ENCODE measurements around the gene CNGA1.
"Not testable (repeated sequence)": the region's sequence is repeated elsewhere in the genome, so short reads cannot be mapped to it uniquely, and the experiment has no call there.

Gene CNGA1

DNA sequence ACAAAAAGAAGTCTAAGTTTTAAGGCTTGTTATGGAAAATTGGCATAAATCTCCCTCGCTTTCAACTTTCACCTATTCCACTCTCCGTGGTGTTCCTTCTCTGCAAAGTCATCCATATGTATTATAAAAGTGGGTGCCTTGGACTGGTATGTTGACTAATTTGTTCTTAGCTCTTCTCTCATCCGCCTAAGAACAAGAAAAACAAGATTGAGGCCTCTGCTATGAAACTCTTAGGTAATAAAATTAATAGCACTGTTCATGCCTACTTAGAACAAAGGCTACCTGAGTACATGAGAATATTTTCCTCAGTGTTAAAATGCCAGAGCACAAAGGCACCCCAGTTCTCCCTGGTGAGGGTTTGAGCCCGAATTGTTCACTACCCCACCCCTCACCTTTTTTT is 1.3 kb downstream of the CNGA1 start:
- Histone ChIP-seq H3K14ac (ENCODE audit: low read length) (no peak overlapping the region), H3K79me1 (ENCODE audit: low read depth, low read length) (no peaks in the 10 kb centered on the region), H3K4me3 (ENCODE audit: low read length in 2 of 2) (peak overlapping the region in 1 of 2 donors; percentile 50), H2BK5ac (ENCODE audit: low read length) (no peak overlapping the region), H2AFZ (ENCODE audit: low read length) (no peak overlapping the region), H2BK15ac (ENCODE audit: low read length) (no peak overlapping the region), H3K27ac (replicated peaks; ENCODE audit: low read length) (no peak overlapping the region), H3K4ac (ENCODE audit: low read length) (no peak overlapping the region), H3K27me3 (ENCODE audit: control insufficient read depth in 3 of 3, insufficient read depth in 3 of 3, low read depth in 1 of 3, low read length in 3 of 3) (peaks cover 0 to 30% (median 19%) of the 10 kb centered on the region in 3 experiments), H4K91ac (ENCODE audit: low read depth, low read length, poor library complexity) (no peak overlapping the region), H3K4me1 (ENCODE audit: control insufficient read depth in 2 of 2, insufficient read depth in 1 of 2, low read depth in 1 of 2, low read length in 2 of 2) (peaks cover 0 to 4% of the 10 kb centered on the region in 2 donors), H2BK120ac (ENCODE audit: low read depth, low read length) (no peak overlapping the region), H3K36me3 (replicated peaks in 1 of 2; ENCODE audit: control insufficient read depth in 2 of 2, insufficient read depth in 2 of 2, low read length in 2 of 2) (no peaks in the 10 kb centered on the region), H2AK5ac (ENCODE audit: low read depth, low read length) (no peak overlapping the region), H3K18ac (ENCODE audit: low read length) (no peak overlapping the region), H3K9me3 (replicated peaks in 1 of 2; ENCODE audit: control insufficient read depth in 2 of 2, insufficient read depth in 1 of 2, low read depth in 1 of 2, low read length in 2 of 2) (no peaks in the 10 kb centered on the region), H3K4me2 (ENCODE audit: insufficient read depth, low read length, poor library complexity, severe bottlenecking) (no peak overlapping the region), H3K9ac (ENCODE audit: low read depth, low read length, poor library complexity) (no peak overlapping the region), H2BK12ac (ENCODE audit: low read length) (no peak overlapping the region), H4K8ac (ENCODE audit: low read depth, low read length) (no peak overlapping the region), H3K23ac (ENCODE audit: low read depth, low read length, poor library complexity) (no peak overlapping the region)
- no peak for DNase-seq (ENCODE audit: low spot score)
- no CpG with 5 or more reads among the region's 4 CpGs for WGBS, 2 donors (ENCODE audit: extremely low coverage in 2 of 2, insufficient read length in 2 of 2, insufficient replicate concordance in 1 of 2)

GRCh38 chr4:48012824-48013223 is 3.7 kb downstream of the CNGA1 start:
- WGBS, 2 donors (ENCODE audit: extremely low coverage in 2 of 2, insufficient read length in 2 of 2, insufficient replicate concordance in 1 of 2) = no CpG with 5 or more reads among the region's 3 CpGs
- DNase-seq (ENCODE audit: low spot score) = no peak

DNA sequence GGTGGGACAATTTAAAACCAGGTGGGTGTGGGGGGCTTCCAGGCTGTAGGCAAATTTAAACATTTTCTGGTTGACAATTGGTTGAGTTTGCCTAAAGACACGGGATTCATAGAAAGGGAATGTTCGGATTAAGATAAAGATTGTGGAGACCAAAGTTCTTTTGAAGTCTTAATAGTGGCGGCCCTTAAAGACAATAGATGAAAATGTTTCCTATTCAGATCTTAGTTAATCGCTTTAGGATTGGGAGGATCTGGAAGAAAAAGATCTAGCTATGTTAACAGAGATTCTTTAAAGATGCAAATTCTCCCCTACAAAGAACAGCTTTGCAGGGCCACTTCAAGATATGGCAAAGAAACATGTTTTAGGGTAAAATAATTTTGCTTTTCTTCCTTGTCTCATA is 4.8 kb downstream of the CNGA1 start:
- Histone ChIP-seq H4K8ac (ENCODE audit: low read depth, low read length) (no peak overlapping the region), H3K9me3 (replicated peaks in 1 of 2; ENCODE audit: control insufficient read depth in 2 of 2, insufficient read depth in 1 of 2, low read depth in 1 of 2, low read length in 2 of 2) (peaks cover 0 to 2% of the 10 kb centered on the region in 2 donors), H3K14ac (ENCODE audit: low read length) (no peak overlapping the region), H2BK15ac (ENCODE audit: low read length) (no peak overlapping the region), H3K4me1 (ENCODE audit: control insufficient read depth in 2 of 2, insufficient read depth in 1 of 2, low read depth in 1 of 2, low read length in 2 of 2) (peaks cover 0 to 2% of the 10 kb centered on the region in 2 donors), H3K9ac (ENCODE audit: low read depth, low read length, poor library complexity) (no peak overlapping the region), H3K23ac (ENCODE audit: low read depth, low read length, poor library complexity) (no peak overlapping the region), H3K4me3 (ENCODE audit: low read length in 2 of 2) (no peak overlapping the region), H3K4ac (ENCODE audit: low read length) (no peak overlapping the region), H2AFZ (ENCODE audit: low read length) (no peak overlapping the region), H3K79me1 (ENCODE audit: low read depth, low read length) (no peaks in the 10 kb centered on the region), H2BK120ac (ENCODE audit: low read depth, low read length) (no peak overlapping the region), H3K36me3 (replicated peaks in 1 of 2; ENCODE audit: control insufficient read depth in 2 of 2, insufficient read depth in 2 of 2, low read length in 2 of 2) (no peaks in the 10 kb centered on the region), H2AK5ac (ENCODE audit: low read depth, low read length) (no peak overlapping the region), H3K18ac (ENCODE audit: low read length) (no peak overlapping the region), H2BK12ac (ENCODE audit: low read length) (no peak overlapping the region), H3K4me2 (ENCODE audit: insufficient read depth, low read length, poor library complexity, severe bottlenecking) (no peak overlapping the region), H3K27me3 (ENCODE audit: control insufficient read depth in 3 of 3, insufficient read depth in 3 of 3, low read depth in 1 of 3, low read length in 3 of 3) (peaks cover 0 to 8% (median under 1%) of the 10 kb centered on the region in 3 experiments), H2BK5ac (ENCODE audit: low read length) (no peak overlapping the region), H4K91ac (ENCODE audit: low read depth, low read length, poor library complexity) (no peak overlapping the region), H3K27ac (replicated peaks; ENCODE audit: low read length) (no peak overlapping the region)
- no peak for DNase-seq (ENCODE audit: low spot score)
- WGBS, 2 donors (ENCODE audit: extremely low coverage in 2 of 2, insufficient read length in 2 of 2, insufficient replicate concordance in 1 of 2) = no CpG with 5 or more reads among the region's 4 CpGs

More at GRCh38 chr4:48012824-48013223, 3.7 kb downstream of the CNGA1 start:
- H3K14ac ChIP-seq (ENCODE audit: low read length) = no peak overlapping the region
- H3K79me1 ChIP-seq (ENCODE audit: low read depth, low read length) = no peaks in the 10 kb centered on the region
- H3K18ac ChIP-seq (ENCODE audit: low read length) = no peak overlapping the region
- H3K36me3 ChIP-seq (replicated peaks in 1 of 2; ENCODE audit: control insufficient read depth in 2 of 2, insufficient read depth in 2 of 2, low read length in 2 of 2) = no peaks in the 10 kb centered on the region
- no peak overlapping the region for H2BK12ac ChIP-seq (ENCODE audit: low read length)
- H3K23ac ChIP-seq (ENCODE audit: low read depth, low read length, poor library complexity) = no peak overlapping the region
- H2AFZ ChIP-seq (ENCODE audit: low read length) = no peak overlapping the region
- H2AK5ac ChIP-seq (ENCODE audit: low read depth, low read length) = no peak overlapping the region
- no peak overlapping the region for H4K91ac ChIP-seq (ENCODE audit: low read depth, low read length, poor library complexity)
- H3K4me2 ChIP-seq (ENCODE audit: insufficient read depth, low read length, poor library complexity, severe bottlenecking) = no peak overlapping the region
- H2BK15ac ChIP-seq (ENCODE audit: low read length) = no peak overlapping the region
- H3K27me3 ChIP-seq (ENCODE audit: control insufficient read depth in 3 of 3, insufficient read depth in 3 of 3, low read depth in 1 of 3, low read length in 3 of 3) = peaks cover 0 to 19% (median 11%) of the 10 kb centered on the region in 3 experiments
- H3K4ac ChIP-seq (ENCODE audit: low read length) = no peak overlapping the region
- no peaks in the 10 kb centered on the region for H3K9me3 ChIP-seq (replicated peaks in 1 of 2; ENCODE audit: control insufficient read depth in 2 of 2, insufficient read depth in 1 of 2, low read depth in 1 of 2, low read length in 2 of 2)
- no peak overlapping the region for H3K9ac ChIP-seq (ENCODE audit: low read depth, low read length, poor library complexity)
- no peak overlapping the region for H2BK120ac ChIP-seq (ENCODE audit: low read depth, low read length)
- H4K8ac ChIP-seq (ENCODE audit: low read depth, low read length) = no peak overlapping the region
- peaks cover 0 to 4% of the 10 kb centered on the region in 2 donors for H3K4me1 ChIP-seq (ENCODE audit: control insufficient read depth in 2 of 2, insufficient read depth in 1 of 2, low read depth in 1 of 2, low read length in 2 of 2)
- H3K27ac ChIP-seq (replicated peaks; ENCODE audit: low read length) = no peak overlapping the region
- no peak overlapping the region for H2BK5ac ChIP-seq (ENCODE audit: low read length)
- H3K4me3 ChIP-seq (ENCODE audit: low read length in 2 of 2) = no peak overlapping the region

DNA sequence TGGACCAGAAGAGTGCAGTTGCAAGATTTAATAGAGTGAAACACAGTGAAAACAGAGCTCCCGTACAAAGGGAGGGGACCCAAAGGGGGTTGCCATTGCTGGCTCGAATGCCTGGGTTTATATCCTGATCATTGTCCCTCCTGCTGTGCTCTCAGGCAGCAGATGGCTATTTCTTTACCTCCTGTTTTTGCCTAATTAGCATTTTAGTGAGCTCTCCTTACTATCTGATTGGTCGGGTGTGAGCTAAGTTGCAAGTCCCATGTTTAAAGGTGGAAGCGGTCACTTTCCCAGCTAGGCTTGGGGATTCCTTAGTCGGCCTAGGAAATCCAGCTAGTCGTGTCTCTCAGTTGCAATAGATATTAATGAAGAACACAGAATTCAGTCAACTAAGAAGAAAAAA is 5.6 kb downstream of the CNGA1 start:
- not testable (repeated sequence) for H3K4me3 ChIP-seq (ENCODE audit: low read length in 2 of 2); H4K8ac ChIP-seq (ENCODE audit: low read depth, low read length); H3K36me3 ChIP-seq (replicated peaks in 1 of 2; ENCODE audit: control insufficient read depth in 2 of 2, insufficient read depth in 2 of 2, low read length in 2 of 2); H3K9me3 ChIP-seq (replicated peaks in 1 of 2; ENCODE audit: control insufficient read depth in 2 of 2, insufficient read depth in 1 of 2, low read depth in 1 of 2, low read length in 2 of 2); H3K18ac ChIP-seq (ENCODE audit: low read length); H3K4me1 ChIP-seq (ENCODE audit: control insufficient read depth in 2 of 2, insufficient read depth in 1 of 2, low read depth in 1 of 2, low read length in 2 of 2); H2BK5ac ChIP-seq (ENCODE audit: low read length); H3K9ac ChIP-seq (ENCODE audit: low read depth, low read length, poor library complexity); H3K27ac ChIP-seq (replicated peaks; ENCODE audit: low read length); H3K4me2 ChIP-seq (ENCODE audit: insufficient read depth, low read length, poor library complexity, severe bottlenecking); H2BK12ac ChIP-seq (ENCODE audit: low read length); H3K23ac ChIP-seq (ENCODE audit: low read depth, low read length, poor library complexity); H3K4ac ChIP-seq (ENCODE audit: low read length); H3K14ac ChIP-seq (ENCODE audit: low read length); H4K91ac ChIP-seq (ENCODE audit: low read depth, low read length, poor library complexity); H3K27me3 ChIP-seq (ENCODE audit: control insufficient read depth in 3 of 3, insufficient read depth in 3 of 3, low read depth in 1 of 3, low read length in 3 of 3); H2AK5ac ChIP-seq (ENCODE audit: low read depth, low read length); DNase-seq (ENCODE audit: low spot score); H2BK120ac ChIP-seq (ENCODE audit: low read depth, low read length); H2BK15ac ChIP-seq (ENCODE audit: low read length); H3K79me1 ChIP-seq (ENCODE audit: low read depth, low read length); H2AFZ ChIP-seq (ENCODE audit: low read length)
- WGBS, 2 donors (ENCODE audit: extremely low coverage in 2 of 2, insufficient read length in 2 of 2, insufficient replicate concordance in 1 of 2) = no CpG with 5 or more reads among the region's 6 CpGs
